Right atrium auricular region (tissue), 2 donors: ENCODE results near the gene WDR1. TPM values are rescaled to one million over a fixed set of nuclear protein-coding genes. Genes with fewer than 3 reads are reported as not detected.

Experiments used
- DNase-seq: peaks from one replicate; pipeline ENCODE4 v3.0.0-alpha.2; 2019; ENCODE audit warnings: low spot score
- H3K27ac ChIP-seq, 2 donors: fragments of 200-600 bp; sonication (generic); 1 replicate in 1 of 2; 2 replicates in 1 of 2; pipeline ENCODE4 v1.5.1; 2016 to 2019
- H3K27me3 ChIP-seq, 2 donors: fragments of 200-600 bp; sonication (generic); one replicate each; pipeline versions ENCODE4 v1.5.1 to v1.6.0; 2017 to 2019
- H3K36me3 ChIP-seq: fragments of 200-600 bp; sonication (generic); one replicate; pipeline ENCODE4 v1.5.1; 2016
- H3K4me1 ChIP-seq, 2 donors: fragments of 200-600 bp; sonication (generic); one replicate each; pipeline versions ENCODE4 v1.5.1 to v1.6.0; 2017 to 2019
- H3K4me3 ChIP-seq, 2 donors: fragments of 200-600 bp; sonication (generic); 1 replicate in 1 of 2; 2 replicates in 1 of 2; pipeline ENCODE4 v1.5.1; 2017 to 2019; ENCODE audit warnings: mild to moderate bottlenecking in 1 of 2, moderate library complexity in 1 of 2
- H3K9me3 ChIP-seq, 2 donors: fragments of 200-600 bp; sonication (generic); one replicate each; pipeline ENCODE4 v1.5.1; 2019
- CTCF ChIP-seq, 2 donors: fragments of 200-600 bp; sonication (generic); IDR thresholded peaks; one replicate each; pipeline ENCODE4 v1.5.1; 2019; ENCODE audit warnings: antibody characterized with exemption in 2 of 2
- total RNA-seq, 2 donors: library from RNA; depleted of rRNA; stranded (reverse); fragments of >200 nt; gene quantifications; one replicate each; pipeline ENCODE4 v1.1.0, GENCODE V29; 2016

WDR1 gene
- total RNA-seq, 2 donors from 2014 or later: 109 to 216 TPM

DNA sequence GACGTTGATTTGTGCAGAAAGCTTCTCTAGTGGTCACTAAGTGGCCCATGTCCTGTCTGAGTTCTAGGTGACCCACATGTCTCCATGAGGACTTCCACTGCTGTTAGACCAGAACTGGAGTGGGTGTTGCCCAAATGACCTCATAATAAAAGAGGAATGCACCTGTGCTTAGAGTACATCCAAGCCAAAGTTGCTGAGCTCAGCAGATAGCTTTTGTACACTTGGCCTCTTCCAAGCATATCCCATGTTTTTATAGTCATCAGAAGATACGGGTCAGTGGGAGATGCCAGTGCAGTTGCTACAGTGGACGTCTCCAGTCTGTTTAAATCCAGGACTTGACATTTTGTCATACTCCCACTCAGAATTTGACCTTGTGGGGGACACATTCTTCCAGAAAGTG is 37.6 kb upstream of the WDR1 start:
- no peak overlapping the region for H3K27ac ChIP-seq
- H3K4me3 ChIP-seq: no peak overlapping the region
- no peaks in the 10 kb centered on the region for H3K36me3 ChIP-seq
- DNase-seq: no peak
- H3K9me3 ChIP-seq: no peaks in the 10 kb centered on the region
- no peaks in the 10 kb centered on the region for H3K4me1 ChIP-seq
- no peak for TF ChIP-seq CTCF (IDR thresholded peaks at IDR 0.05)
- no peaks in the 10 kb centered on the region for H3K27me3 ChIP-seq

DNA sequence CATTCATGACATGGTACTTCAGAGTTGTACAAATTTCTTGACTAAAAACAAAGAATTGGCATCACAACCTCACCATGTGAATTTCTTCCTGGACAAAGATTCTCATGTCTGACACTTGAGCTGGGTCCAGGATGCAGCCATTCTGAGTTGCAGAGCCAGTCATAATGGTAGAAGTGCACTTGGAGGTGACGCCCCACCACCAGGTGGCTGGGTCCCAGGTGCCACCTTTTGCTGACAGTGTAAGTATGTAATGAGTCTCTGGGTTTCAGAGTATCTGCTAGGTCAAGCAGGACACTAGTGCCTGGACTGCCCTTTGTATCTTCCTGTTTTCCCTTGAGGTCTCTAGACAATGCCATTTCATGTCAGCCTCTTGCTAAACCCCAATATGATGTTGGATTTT is 36.6 kb upstream of the WDR1 start:
- TF ChIP-seq CTCF (IDR thresholded peaks at IDR 0.05): no peak
- H3K27me3 ChIP-seq: no peaks in the 10 kb centered on the region
- no peaks in the 10 kb centered on the region for H3K4me1 ChIP-seq

GRCh38 chr4:10151182-10151581 is 34.6 kb upstream of the WDR1 start:
- Histone ChIP-seq H3K4me1 (no peaks in the 10 kb centered on the region), H3K27me3 (no peaks in the 10 kb centered on the region), H3K9me3 (no peaks in the 10 kb centered on the region), H3K27ac (no peak overlapping the region), H3K36me3 (no peaks in the 10 kb centered on the region), H3K4me3 (no peak overlapping the region)
- TF ChIP-seq CTCF (IDR thresholded peaks at IDR 0.05): no peak
- no peak for DNase-seq

More for the DNA sequence above, 36.6 kb upstream of the WDR1 start:
- no peaks in the 10 kb centered on the region for H3K36me3 ChIP-seq
- no peak for DNase-seq
- no peak overlapping the region for H3K4me3 ChIP-seq
- H3K9me3 ChIP-seq: no peaks in the 10 kb centered on the region
- H3K27ac ChIP-seq: no peak overlapping the region

DNA sequence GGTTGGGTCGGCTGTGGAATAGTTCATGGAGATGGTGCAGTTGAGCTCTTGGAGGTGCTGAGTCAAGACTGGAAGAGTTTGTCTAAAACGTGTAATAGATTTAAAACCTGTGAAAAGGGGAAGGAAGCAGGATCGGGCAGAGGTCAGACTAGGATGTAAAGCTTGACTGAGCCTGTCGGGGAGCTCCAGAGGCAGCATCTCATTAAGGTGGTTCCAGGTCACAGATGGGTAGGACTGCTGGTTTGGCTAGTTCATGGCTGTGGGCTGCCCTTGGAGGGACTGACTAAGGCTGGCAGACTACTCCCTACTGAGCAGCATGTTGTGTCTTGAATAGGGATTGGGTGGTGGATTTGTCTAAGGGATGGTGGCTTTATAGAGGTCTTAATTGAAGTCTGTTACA is 28.4 kb upstream of the WDR1 start:
- Histone ChIP-seq H3K27ac (no peak overlapping the region), H3K4me1 (no peaks in the 10 kb centered on the region), H3K4me3 (no peak overlapping the region), H3K36me3 (no peaks in the 10 kb centered on the region), H3K9me3 (no peaks in the 10 kb centered on the region), H3K27me3 (no peaks in the 10 kb centered on the region)
- no peak for TF ChIP-seq CTCF (IDR thresholded peaks at IDR 0.05)
- no peak for DNase-seq

- no peaks in the 10 kb centered on the region for H3K9me3 ChIP-seq
- no peak for TF ChIP-seq CTCF (IDR thresholded peaks at IDR 0.05)
- no peaks in the 10 kb centered on the region for H3K27me3 ChIP-seq
- no peak overlapping the region for H3K4me3 ChIP-seq
- no peak for DNase-seq
- no peaks in the 10 kb centered on the region for H3K4me1 ChIP-seq
- H3K27ac ChIP-seq: no peak overlapping the region
- no peaks in the 10 kb centered on the region for H3K36me3 ChIP-seq
Observed at GRCh38 chr4:10144479-10144878, 27.9 kb upstream of the WDR1 start.

DNA sequence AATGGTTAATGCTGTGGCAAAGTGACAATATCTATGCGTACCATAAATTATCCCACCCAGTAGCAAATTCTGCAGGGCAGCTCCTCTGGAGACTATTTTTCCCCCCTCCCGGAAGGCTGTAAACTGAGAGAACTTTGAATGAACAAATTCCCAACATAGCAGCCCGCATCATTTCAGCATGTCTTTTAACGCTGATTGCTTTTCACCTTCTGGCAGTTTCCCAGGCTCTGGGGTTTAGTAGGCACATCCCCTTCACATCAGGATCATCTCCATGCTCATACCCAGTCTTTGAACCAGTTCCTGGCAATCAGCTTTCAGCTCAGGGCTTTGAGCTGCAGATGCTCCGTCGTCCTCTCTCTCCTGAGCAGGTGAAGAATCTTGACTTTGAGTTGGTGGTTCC is 26.6 kb upstream of the WDR1 start:
- no peak for TF ChIP-seq CTCF (IDR thresholded peaks at IDR 0.05)
- H3K36me3 ChIP-seq: no peaks in the 10 kb centered on the region
- H3K9me3 ChIP-seq: no peaks in the 10 kb centered on the region
- H3K27me3 ChIP-seq: no peaks in the 10 kb centered on the region
- no peak for DNase-seq
- H3K4me1 ChIP-seq: no peaks in the 10 kb centered on the region
- no peak overlapping the region for H3K27ac ChIP-seq
- no peak overlapping the region for H3K4me3 ChIP-seq
